MV-4-11 (cell line): Measurements from ENCODE around the gene NALCN.

Source experiments
- DNase-seq: peaks from one replicate; lab custom pipeline; 2025; lab: John Stamatoyannopoulos, UW

NALCN gene

GRCh38 chr13:101416181-101417042 is at the start of gene NALCN:
Gene NALCN, minus strand, starts transcription at chr13:101416508. Its CDS starts 17,382 bp downstream, at chr13:101399126.
- DNase-seq, result no peak

- DNase-seq, result no peak
Measured at GRCh38 chr13:101465877-101466276, 49.6 kb upstream of the NALCN start.

GRCh38 chr13:101457176-101457575 is 40.9 kb upstream of the NALCN start:
- DNase-seq, result no peak

- DNase-seq, result no peak
Measured at GRCh38 chr13:101455863-101456262, 39.6 kb upstream of the NALCN start.

GRCh38 chr13:101454767-101455166 is 38.5 kb upstream of the NALCN start:
- DNase-seq, result no peak

GRCh38 chr13:101453784-101454201 is 37.5 kb upstream of the NALCN start:
- no peak for DNase-seq

- no peak for DNase-seq
Measured at GRCh38 chr13:101452519-101453485, 36.5 kb upstream of the NALCN start, which contains the start of gene ITGBL1. Gene ITGBL1, plus strand, starts transcription at chr13:101452675. Its CDS starts 159 bp downstream, at chr13:101452834.

- DNase-seq, result no peak
Measured at GRCh38 chr13:101451641-101452040, 35.3 kb upstream of the NALCN start.

GRCh38 chr13:101450749-101451130 is 34.4 kb upstream of the NALCN start:
- no peak for DNase-seq

- no peak for DNase-seq
Measured at GRCh38 chr13:101449790-101450748, 33.8 kb upstream of the NALCN start.

- no peak for DNase-seq
Measured at GRCh38 chr13:101447852-101448251, 31.5 kb upstream of the NALCN start.

- DNase-seq, result no peak
Measured at GRCh38 chr13:101434486-101434885, 18.2 kb upstream of the NALCN start.

GRCh38 chr13:101433895-101434294 is 17.6 kb upstream of the NALCN start:
- DNase-seq, result no peak

- no peak for DNase-seq
Measured at GRCh38 chr13:101429733-101430132, 13.4 kb upstream of the NALCN start.

GRCh38 chr13:101425623-101426022 is 9.3 kb upstream of the NALCN start:
- DNase-seq, result no peak

GRCh38 chr13:101425156-101425471 is 8.8 kb upstream of the NALCN start:
- DNase-seq, result no peak

- no peak for DNase-seq
Measured at GRCh38 chr13:101424381-101425155, 8.3 kb upstream of the NALCN start.

GRCh38 chr13:101423872-101424271 is 7.6 kb upstream of the NALCN start:
- DNase-seq, result no peak

- DNase-seq, result no peak
Measured at GRCh38 chr13:101417501-101417900, 1.2 kb upstream of the NALCN start.

- no peak for DNase-seq
Measured at GRCh38 chr13:101417043-101417406, 717 bp upstream of the NALCN start.
